GM21447 (cell line): ENCODE results near the gene DZIP3.

ENCODE experiments used
- ATAC-seq: cut with Tn5 transposase; IDR thresholded peaks from one replicate; pipeline ENCODE4 v1.9.1; 2021; ENCODE audit not compliant: unreplicated experiment

The DZIP3 gene

GRCh38 chr3:108589081-108589997, at the start of gene DZIP3, which contains the start of gene CIP2A:
TSS of gene DZIP3 (plus strand) at chr3:108589722. CDS start at chr3:108605407, 15,685 bp downstream.
TSS of gene CIP2A (minus strand) at chr3:108589438. CDS start at chr3:108589375, 63 bp downstream.
- peak; percentile 86 for ATAC-seq

- no peak for ATAC-seq
Observed at GRCh38 chr3:108546247-108546646, 43.3 kb upstream of the DZIP3 start.

- no peak for ATAC-seq
Observed at GRCh38 chr3:108546692-108547091, 42.8 kb upstream of the DZIP3 start.

GRCh38 chr3:108548304-108548703, 41.2 kb upstream of the DZIP3 start:
- no peak for ATAC-seq

GRCh38 chr3:108548886-108549285, 40.6 kb upstream of the DZIP3 start:
- ATAC-seq, result no peak

GRCh38 chr3:108552267-108553159, 37.0 kb upstream of the DZIP3 start:
- no peak for ATAC-seq

GRCh38 chr3:108554229-108554628, 35.3 kb upstream of the DZIP3 start:
- ATAC-seq, result no peak

GRCh38 chr3:108554913-108555571, 34.5 kb upstream of the DZIP3 start:
- ATAC-seq, result no peak

GRCh38 chr3:108555966-108556581, 33.4 kb upstream of the DZIP3 start:
- no peak for ATAC-seq

GRCh38 chr3:108562565-108562964, 27.0 kb upstream of the DZIP3 start:
- ATAC-seq, result no peak

- no peak for ATAC-seq
Observed at GRCh38 chr3:108564564-108564963, 25.0 kb upstream of the DZIP3 start.

- ATAC-seq, result no peak
Observed at GRCh38 chr3:108565506-108565905, 24.0 kb upstream of the DZIP3 start.

- ATAC-seq, result no peak
Observed at GRCh38 chr3:108566599-108566998, 22.9 kb upstream of the DZIP3 start.

- ATAC-seq, result no peak
Observed at GRCh38 chr3:108569336-108569735, 20.2 kb upstream of the DZIP3 start.

GRCh38 chr3:108578064-108578463, 11.5 kb upstream of the DZIP3 start:
- no peak for ATAC-seq

GRCh38 chr3:108588601-108589000, 921 bp upstream of the DZIP3 start:
- ATAC-seq, result no peak

GRCh38 chr3:108589998-108590323, 439 bp downstream of the DZIP3 start:
- ATAC-seq, result no peak

GRCh38 chr3:108590460-108590859, 938 bp downstream of the DZIP3 start:
- no peak for ATAC-seq

- no peak for ATAC-seq
Observed at GRCh38 chr3:108595321-108595720, 5.8 kb downstream of the DZIP3 start.

- ATAC-seq, result no peak
Observed at GRCh38 chr3:108598375-108598774, 8.9 kb downstream of the DZIP3 start.
